NCI-H345 treated with DMSO at 0.1 percent for 48 hours (cell line): Measurements from ENCODE around the gene FOXP2.

Experiments
- DNase-seq: peaks from one replicate; lab custom pipeline; 2025; ENCODE audit not compliant: unreplicated experiment; lab: John Stamatoyannopoulos, UW

FOXP2 gene

GRCh38 chr7:114703677-114704076, 289.1 kb downstream of the FOXP2 start:
- DNase-seq, result no peak

GRCh38 chr7:114708646-114709045, 294.0 kb downstream of the FOXP2 start:
- DNase-seq, result no peak

GRCh38 chr7:114710499-114710898, 295.9 kb downstream of the FOXP2 start:
- no peak for DNase-seq

GRCh38 chr7:114711241-114711640, 296.6 kb downstream of the FOXP2 start:
- no peak for DNase-seq

- no peak for DNase-seq
Observed at GRCh38 chr7:114715907-114716306, 301.3 kb downstream of the FOXP2 start.

GRCh38 chr7:114718861-114719260, 304.2 kb downstream of the FOXP2 start:
- DNase-seq, result no peak

- DNase-seq, result no peak
Observed at GRCh38 chr7:114720725-114721124, 306.1 kb downstream of the FOXP2 start.

- no peak for DNase-seq
Observed at GRCh38 chr7:114722562-114722961, 307.9 kb downstream of the FOXP2 start.

GRCh38 chr7:114723308-114723707, 308.7 kb downstream of the FOXP2 start:
- no peak for DNase-seq

- no peak for DNase-seq
Observed at GRCh38 chr7:114740095-114740494, 325.5 kb downstream of the FOXP2 start.

GRCh38 chr7:114740941-114741340, 326.3 kb downstream of the FOXP2 start:
- DNase-seq, result no peak

GRCh38 chr7:114741911-114742310, 327.3 kb downstream of the FOXP2 start:
- no peak for DNase-seq
